ENCODE results near the gene SAP130. TPM values are rescaled to one million over a fixed set of nuclear protein-coding genes. Genes with fewer than 3 reads are reported as not detected.

The SAP130 gene
- total RNA-seq, 1 donor from 2014 or later = 28.5 TPM

DNA sequence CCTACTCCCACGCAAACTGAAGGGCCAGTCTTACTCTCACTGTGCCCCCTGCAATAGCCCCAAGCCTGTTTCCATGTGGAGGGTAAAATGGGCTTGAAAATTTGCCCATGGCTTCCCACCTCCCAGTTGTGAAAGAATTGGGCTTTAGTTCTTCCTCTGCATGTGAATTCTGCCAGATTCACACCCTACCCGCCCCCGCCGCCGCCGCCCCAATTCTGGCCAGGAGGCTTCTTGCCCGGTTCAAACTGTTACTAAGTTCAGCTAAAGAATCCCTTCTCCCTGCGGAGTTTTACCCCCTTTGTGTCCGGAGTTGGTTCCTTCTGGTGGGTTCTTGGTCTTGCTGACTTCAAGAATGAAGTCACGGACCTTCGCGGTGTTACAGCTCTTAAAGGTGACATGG lies 25.5 kb upstream of the SAP130 start:
- TF ChIP-seq, protein P1, sequence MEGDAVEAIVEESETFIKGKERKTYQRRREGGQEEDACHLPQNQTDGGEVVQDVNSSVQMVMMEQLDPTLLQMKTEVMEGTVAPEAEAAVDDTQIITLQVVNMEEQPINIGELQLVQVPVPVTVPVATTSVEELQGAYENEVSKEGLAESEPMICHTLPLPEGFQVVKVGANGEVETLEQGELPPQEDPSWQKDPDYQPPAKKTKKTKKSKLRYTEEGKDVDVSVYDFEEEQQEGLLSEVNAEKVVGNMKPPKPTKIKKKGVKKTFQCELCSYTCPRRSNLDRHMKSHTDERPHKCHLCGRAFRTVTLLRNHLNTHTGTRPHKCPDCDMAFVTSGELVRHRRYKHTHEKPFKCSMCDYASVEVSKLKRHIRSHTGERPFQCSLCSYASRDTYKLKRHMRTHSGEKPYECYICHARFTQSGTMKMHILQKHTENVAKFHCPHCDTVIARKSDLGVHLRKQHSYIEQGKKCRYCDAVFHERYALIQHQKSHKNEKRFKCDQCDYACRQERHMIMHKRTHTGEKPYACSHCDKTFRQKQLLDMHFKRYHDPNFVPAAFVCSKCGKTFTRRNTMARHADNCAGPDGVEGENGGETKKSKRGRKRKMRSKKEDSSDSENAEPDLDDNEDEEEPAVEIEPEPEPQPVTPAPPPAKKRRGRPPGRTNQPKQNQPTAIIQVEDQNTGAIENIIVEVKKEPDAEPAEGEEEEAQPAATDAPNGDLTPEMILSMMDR (IDR thresholded peaks at IDR 0.05; ENCODE audit: partially characterized antibody, unreplicated experiment) = no peak
- Mint-ChIP-seq H3K36me3 (ENCODE audit: unreplicated experiment) (peaks cover 8% of the 10 kb centered on the region), H3K27ac (ENCODE audit: unreplicated experiment) (no peak overlapping the region), H3K9me3 (ENCODE audit: unreplicated experiment) (peaks cover 6% of the 10 kb centered on the region), H3K4me3 (ENCODE audit: unreplicated experiment) (no peak overlapping the region), H3K4me1 (ENCODE audit: low read depth, unreplicated experiment) (no peaks in the 10 kb centered on the region), H3K27me3 (ENCODE audit: unreplicated experiment) (no peaks in the 10 kb centered on the region)
- no peak for DNase-seq

DNA sequence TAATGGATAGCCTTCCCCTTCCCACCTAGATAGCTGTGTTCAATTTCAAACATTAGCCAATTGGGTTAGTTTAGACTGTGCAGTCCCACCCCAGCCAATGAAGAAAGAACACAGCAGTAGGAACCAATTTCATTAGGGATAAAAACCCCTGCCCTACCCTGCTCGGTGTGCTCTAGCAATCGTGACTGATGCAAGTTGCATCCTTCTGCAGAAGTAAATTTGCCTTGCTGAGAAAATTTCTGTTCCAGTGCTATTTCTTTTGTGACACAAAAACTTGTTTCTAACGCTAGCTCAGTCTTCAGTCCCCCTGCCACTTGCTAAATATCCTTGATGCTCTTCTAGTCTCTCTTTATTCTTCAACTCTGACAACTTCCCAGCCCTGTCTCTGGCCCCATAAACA lies 15.2 kb upstream of the SAP130 start:
- Mint-ChIP-seq H3K4me3 (ENCODE audit: unreplicated experiment) (no peak overlapping the region), H3K4me1 (ENCODE audit: low read depth, unreplicated experiment) (no peaks in the 10 kb centered on the region)

DNA sequence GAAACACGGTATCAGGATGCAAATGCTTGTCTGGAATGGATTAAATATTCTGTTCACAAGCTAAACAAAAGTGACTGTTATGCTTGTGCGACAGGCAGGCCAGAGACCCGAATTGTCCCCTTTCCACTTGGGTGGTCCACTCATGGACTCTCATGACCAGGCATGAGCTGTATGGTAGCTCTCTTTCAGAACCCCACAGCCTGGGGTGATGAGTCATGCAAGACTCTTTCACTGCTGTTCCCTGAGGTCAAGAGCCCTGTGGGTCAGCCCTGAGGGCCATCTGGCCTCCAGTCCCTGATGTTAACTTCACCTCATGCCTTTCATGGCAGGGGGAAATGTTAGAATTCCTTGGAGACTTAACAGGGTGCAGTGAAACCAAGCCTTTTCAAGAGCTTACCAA lies 13.7 kb upstream of the SAP130 start:
- Mint-ChIP-seq H3K4me3 (ENCODE audit: unreplicated experiment) (no peak overlapping the region), H3K9me3 (ENCODE audit: unreplicated experiment) (peaks cover 15% of the 10 kb centered on the region), H3K27ac (ENCODE audit: unreplicated experiment) (no peak overlapping the region), H3K4me1 (ENCODE audit: low read depth, unreplicated experiment) (no peaks in the 10 kb centered on the region), H3K27me3 (ENCODE audit: unreplicated experiment) (peaks cover 3% of the 10 kb centered on the region), H3K36me3 (ENCODE audit: unreplicated experiment) (peaks cover 30% of the 10 kb centered on the region)
- TF ChIP-seq, protein P1 (IDR thresholded peaks at IDR 0.05; ENCODE audit: partially characterized antibody, unreplicated experiment) = no peak
- DNase-seq = no peak

More for the DNA sequence above, 15.2 kb upstream of the SAP130 start:
- Mint-ChIP-seq H3K9me3 (ENCODE audit: unreplicated experiment) (peaks cover 9% of the 10 kb centered on the region), H3K36me3 (ENCODE audit: unreplicated experiment) (peaks cover 20% of the 10 kb centered on the region), H3K27ac (ENCODE audit: unreplicated experiment) (no peak overlapping the region), H3K27me3 (ENCODE audit: unreplicated experiment) (no peaks in the 10 kb centered on the region)
- TF ChIP-seq, protein P1 (IDR thresholded peaks at IDR 0.05; ENCODE audit: partially characterized antibody, unreplicated experiment) = no peak
- no peak for DNase-seq

DNA sequence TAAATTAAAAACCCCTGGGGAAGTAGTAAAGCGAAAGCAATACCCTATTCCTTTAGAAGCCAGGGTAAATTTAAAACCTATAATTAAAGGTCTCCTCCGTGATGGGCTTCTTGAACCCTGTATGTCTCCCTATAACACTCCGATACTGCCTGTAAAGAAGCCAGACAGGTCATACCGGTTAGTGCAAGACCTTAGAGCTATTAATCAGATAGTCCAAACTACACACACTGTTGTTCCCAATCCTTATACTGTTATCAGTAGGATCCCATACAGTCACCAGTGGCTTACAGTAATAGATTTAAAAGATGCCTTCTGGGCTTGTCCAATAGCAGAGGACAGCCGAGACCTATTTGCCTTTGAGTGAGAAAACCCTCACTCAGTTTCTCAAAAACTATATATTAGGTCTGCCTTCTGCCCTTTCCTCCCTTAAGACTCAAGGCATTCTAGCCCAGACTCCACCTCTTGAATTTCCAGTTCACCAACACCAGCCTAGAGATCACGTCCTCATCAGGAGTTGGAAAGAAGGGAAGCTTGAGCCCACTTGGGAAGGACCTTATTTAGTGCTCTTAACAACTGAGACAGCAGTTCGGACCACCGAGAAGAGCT lies 12.4 kb upstream of the SAP130 start:
- Mint-ChIP-seq H3K27me3 (ENCODE audit: unreplicated experiment) (peaks cover 5% of the 10 kb centered on the region), H3K36me3 (ENCODE audit: unreplicated experiment) (peaks cover 34% of the 10 kb centered on the region), H3K9me3 (ENCODE audit: unreplicated experiment) (peaks cover 20% of the 10 kb centered on the region), H3K4me3 (ENCODE audit: unreplicated experiment) (no peak overlapping the region), H3K27ac (ENCODE audit: unreplicated experiment) (no peak overlapping the region), H3K4me1 (ENCODE audit: low read depth, unreplicated experiment) (no peaks in the 10 kb centered on the region)
- TF ChIP-seq, protein P1 (IDR thresholded peaks at IDR 0.05; ENCODE audit: partially characterized antibody, unreplicated experiment) = no peak
- DNase-seq = no peak

DNA sequence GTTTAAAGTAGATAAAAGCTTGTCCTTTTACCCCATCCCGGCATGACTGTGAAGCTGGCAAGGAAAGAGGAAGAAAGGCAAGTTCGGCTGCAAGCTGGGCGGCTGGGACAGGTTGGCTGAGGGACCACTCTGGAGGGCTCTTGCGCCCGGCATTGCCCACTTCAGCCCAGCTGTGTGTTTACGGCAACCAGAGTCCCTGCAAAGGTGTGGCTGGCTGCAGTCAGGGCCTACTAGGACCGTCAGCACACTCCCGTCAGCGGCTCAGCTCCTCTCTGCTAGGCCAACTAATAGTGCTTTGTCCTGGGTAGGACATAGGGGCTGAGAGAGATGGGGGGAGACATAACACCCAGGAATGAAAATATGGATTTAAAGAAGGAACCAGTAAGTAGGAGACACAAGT lies 11.7 kb upstream of the SAP130 start:
- H3K27ac Mint-ChIP-seq (ENCODE audit: unreplicated experiment) = no peak overlapping the region
- no peak overlapping the region for H3K4me3 Mint-ChIP-seq (ENCODE audit: unreplicated experiment)
- H3K27me3 Mint-ChIP-seq (ENCODE audit: unreplicated experiment) = peaks cover 5% of the 10 kb centered on the region
- no peaks in the 10 kb centered on the region for H3K4me1 Mint-ChIP-seq (ENCODE audit: low read depth, unreplicated experiment)
- H3K9me3 Mint-ChIP-seq (ENCODE audit: unreplicated experiment) = peaks cover 20% of the 10 kb centered on the region
- TF ChIP-seq, protein P1 (IDR thresholded peaks at IDR 0.05; ENCODE audit: partially characterized antibody, unreplicated experiment) = no peak
- H3K36me3 Mint-ChIP-seq (ENCODE audit: unreplicated experiment) = peaks cover 34% of the 10 kb centered on the region
- DNase-seq = no peak

Measured in glutamatergic neuron (in vitro differentiated cells).